GM21576 (cell line): ENCODE measurements around the gene DSCAML1.

Experiments
- ATAC-seq: cut with Tn5 transposase; IDR thresholded peaks from one replicate; pipeline ENCODE4 v1.9.1; 2021; ENCODE audit warnings: mild to moderate bottlenecking, moderate library complexity; ENCODE audit not compliant: unreplicated experiment

DSCAML1 gene

DNA sequence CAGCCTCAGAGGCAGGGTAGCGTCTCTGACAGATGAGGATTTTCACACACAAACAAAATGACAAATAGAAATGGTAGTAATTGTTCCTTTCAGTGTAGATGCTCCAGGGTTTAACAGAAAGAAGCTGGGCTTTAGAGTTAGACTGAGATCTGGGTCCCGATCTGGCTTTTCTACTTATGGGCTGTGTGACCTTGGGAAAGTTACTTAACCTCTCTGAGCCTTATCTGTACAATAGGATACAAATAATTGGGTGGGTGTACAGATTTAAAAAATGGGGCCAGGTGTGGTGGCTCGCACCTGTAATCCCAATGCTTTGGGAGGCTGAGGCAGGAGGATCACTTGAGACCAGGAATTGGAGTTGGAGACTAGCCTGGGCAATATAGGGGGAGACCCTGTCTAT is 264.4 kb downstream of the DSCAML1 start:
- ATAC-seq, result no peak

DNA sequence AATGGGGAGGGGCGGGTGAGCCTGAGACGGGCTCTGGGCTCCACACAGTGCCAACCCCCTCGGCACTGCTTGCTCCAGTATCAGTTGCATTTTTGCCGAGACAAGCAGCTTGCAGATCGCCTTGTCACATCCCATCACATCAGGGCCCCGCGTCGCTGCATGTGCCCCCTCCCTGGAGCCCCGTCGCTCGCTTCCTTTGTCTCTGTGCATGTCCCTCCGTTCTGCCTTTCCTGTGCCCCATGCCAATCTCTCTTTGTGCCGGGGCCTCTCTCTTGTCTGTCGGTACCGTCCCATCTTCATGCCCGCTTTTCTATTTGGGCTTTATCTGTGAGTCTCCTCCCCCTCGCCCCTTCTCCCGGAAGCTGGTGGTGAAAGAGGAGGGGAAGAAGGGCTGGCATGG is 267.2 kb downstream of the DSCAML1 start:
- ATAC-seq, result no peak

DNA sequence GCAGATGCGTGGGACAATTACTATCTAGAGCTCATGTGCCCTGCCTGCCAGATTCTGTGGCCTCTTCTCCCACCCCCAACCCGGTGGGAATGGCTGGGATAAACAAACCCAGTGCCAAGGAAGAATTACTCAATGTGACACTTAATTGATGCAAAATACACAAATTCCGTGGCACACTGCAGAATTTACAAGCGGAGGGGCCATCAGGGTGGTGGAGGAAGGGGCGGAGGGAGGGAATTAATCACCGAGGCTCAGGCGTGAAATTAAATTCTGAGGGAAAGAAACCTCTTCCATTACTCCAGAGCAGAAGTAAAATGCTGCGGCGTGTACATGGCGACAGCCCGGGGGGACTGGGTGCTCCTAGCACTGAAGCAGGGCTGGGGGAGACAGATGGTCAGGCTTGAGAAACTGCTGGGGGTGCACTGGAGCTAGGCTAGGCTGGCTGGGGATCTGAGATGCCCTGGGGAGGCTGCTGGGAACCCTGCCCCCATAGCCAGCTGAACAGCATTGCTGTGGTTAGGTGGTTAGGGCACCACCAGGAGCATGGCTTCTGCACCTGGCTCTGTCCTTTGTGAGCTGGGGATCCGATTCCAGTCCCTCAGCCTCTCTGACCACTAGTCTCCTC is 268.8 kb downstream of the DSCAML1 start:
- ATAC-seq, result no peak

DNA sequence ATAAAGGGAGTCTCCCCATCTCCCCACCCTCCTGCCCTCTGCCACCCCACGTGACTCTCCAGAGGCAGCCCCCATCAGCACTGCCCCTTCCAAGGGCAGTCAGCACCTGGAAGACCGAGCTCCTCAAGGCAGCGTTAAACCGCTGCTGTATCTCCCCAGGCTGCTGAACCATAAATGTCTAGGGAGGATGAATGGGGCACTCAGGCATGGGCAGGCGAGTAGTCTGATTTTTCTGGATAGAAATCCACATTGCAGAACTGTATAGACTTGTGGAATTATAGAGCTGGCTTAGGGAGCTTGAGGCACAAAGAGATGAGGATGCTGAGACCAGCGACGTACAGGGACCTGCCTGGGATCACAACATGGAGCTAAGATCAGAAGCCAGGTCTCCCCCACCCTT is 269.7 kb downstream of the DSCAML1 start:
- no peak for ATAC-seq

DNA sequence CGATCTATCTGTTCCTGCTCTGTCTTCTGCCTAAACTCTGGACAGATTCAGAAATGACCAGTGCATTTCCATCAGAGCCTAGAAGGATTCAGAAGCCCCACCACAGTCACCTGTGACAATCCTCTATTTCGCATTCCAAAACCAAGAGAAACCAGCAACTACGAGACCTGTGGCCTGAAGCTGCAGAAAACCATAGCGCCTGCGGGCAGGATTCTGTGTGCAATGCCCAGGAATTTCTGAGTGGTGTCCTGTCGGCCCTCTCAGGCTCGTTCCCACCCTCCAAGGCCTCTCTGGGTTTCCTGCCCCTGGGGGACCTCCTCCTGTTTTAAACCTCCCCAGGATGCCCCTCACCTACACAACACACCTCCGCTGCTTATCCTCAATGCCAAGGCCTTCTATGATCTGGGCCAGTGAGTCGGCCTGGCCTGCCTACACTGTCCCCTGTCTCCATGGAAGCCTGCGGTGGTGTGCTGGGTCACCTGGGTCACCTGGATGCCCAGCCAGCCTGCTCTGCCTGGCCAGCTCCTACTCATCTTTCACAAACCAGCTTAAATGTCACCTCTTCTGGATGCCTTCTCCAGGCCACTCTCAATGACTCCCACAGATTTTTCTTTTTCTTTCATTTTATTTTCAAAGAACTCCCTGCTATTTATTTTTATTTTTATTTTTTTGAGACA is 271.0 kb downstream of the DSCAML1 start:
- ATAC-seq, result no peak

DNA sequence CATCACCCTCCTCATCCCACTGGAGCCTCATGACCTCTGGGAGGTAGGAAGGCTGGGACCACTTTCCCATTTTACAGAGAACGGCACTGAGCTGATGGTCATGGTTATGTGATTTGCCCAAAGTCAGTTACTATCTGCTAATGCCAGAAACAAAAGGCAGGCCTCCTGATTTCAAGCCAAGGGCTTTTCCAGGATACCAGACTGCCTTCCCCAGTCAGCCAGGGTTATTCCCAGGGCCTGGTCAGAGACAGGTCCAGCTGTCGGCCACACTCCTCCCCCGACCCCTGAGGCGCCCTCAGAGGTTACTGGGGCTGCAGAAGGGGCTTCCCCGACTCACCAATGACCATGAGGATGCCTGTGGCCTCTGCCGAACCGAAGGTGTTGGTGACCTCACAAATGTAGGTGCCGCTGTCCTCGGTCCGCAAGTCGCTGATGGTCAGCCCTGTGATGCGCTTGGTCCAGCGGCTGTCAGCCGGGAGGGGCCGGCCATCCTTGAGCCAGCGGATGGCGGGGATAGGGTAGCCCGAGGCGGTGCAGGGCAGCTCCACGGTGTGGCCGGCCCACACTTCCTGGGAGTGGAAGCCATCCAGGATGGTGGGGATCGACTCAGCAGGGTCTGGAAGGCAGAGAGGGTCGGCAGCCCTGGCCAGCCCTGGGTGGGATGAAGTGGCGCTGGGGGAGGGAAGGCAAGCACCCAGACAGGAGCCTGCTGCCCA is 272.4 kb downstream of the DSCAML1 start:
- ATAC-seq, result no peak

DNA sequence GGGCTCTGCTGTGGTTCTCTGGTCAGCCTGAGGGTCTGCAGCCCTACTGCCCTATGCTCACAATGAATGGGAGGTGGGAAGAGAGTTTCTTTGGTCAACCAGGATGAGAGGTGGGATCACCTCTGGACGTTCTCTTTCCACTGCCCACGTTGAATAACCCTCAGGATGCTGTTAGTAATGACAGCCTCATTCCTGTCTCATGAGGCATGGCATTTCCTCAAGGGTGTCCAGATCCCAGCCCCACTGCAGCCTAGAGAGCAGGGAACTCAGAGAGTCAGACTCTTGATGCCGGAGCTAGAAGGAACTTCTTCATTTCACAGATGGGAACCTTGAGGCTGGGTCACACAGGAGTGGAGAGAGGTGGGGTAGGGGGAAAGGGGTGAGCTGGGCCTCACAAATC is 273.3 kb downstream of the DSCAML1 start:
- ATAC-seq, result no peak

DNA sequence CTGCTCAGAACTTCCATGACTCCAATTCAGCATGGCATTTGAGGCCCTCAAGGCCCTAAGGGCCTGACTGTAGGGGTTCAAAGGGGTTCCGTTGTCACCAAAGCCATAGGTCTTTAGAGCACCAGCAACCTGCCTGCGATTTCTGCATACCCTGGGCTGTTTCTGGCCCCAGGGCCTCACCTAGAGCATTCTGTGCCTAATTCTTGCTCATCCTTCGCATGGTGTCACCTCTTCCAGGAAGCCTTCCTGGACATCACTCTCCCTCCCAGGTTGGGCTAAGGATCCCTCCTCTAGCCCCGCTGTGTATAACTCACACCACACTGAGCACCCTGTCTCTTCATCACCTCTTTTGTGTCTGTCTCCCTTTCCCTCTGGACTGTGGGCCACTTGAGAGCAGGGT is 275.0 kb downstream of the DSCAML1 start:
- ATAC-seq, result no peak

DNA sequence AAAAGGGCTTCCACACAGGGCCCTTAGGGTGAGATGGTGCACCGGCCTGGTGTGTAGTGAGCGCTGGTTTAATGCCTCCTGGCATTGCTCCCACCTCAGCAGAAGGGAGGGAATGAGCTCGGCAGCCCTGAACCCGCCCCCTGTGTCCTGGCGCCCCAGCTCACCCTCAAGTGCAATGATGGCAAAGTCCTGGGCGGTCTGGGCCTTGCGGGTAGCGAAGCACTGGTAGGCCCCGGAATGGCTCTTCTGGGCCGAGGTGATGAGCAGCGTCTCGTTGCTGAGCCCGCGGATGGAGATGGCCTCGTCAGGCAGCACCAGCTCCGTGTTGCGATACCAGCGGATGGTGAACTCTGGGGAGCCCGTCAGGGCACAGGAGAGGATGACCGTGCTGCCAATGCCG is 276.1 kb downstream of the DSCAML1 start:
- ATAC-seq, result no peak

DNA sequence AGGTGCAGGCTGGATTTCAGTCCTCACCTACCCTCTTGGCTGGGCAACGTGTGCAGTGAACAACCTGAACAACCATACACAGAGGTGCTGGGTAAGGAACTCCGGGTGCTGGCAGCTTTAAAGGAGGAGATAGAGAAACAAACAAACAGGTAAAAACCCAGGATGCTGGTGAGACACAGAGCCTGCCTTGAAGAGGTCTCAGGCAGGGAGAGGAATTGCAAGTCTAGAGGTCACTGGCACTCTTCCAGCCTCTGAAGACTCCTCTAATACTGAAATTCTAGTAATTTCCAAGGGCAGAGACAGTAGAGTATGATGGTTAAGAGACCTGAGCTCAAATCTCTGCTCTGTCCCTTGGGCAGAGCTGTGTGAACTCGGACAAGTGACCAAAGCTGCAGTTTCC is 276.8 kb downstream of the DSCAML1 start:
- ATAC-seq, result no peak

DNA sequence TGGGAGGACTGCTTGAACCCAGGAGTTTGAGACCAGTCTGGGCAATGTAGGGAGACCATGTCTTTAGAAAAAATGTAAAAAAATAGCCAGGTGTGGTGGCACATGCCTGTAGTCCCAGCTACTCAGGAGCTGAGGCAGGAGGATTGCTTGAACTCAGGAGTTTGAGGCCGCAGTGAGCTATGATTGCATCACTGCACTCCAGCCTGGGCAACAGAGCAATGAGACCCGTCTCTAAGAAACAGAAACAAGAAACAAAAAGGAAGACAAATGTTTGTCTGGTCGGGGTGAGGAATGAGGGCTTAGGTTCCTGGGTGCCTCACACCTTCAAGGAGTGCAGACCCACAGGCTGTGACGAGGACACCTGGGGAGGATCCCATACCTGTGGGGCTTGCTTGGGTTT is 277.4 kb downstream of the DSCAML1 start:
- no peak for ATAC-seq

DNA sequence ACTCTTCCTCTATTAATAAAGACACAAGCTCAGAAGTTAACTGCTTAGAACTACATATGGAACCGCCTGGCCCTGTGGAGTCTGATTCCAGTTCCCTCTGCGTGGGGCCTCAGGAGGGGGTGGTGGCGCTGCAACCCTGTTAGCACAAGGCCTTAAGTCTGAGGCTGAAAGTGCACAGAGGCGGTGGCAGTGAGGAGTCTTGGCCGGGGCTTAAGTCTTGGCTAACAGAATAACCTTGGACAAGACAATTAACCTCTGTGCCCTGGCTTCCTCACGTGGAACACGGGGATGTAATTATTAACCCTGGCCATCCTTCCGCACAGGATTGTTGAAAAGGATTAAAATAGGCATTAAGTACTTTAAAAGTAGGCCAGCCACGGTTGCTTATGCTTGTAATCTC is 277.8 kb downstream of the DSCAML1 start:
- ATAC-seq, result no peak

DNA sequence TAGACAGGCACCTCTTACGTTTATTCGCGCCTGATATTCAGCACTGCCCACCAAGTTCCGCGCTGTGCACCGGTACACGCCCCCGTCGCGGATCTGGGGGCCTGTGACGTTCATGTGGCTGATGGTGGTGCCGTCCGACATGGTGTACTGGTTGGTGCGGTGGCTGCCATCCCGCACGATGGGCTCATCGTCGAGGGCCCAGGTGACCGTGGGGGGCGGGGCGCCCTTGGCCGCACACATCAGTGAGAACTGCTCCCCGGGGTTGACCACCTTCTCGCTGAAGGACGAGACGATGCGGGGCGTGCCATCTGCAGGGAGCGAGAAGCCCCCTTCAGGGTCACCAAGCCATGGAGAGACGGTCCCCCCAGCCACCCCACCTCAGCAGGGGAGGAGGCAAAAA is 278.6 kb downstream of the DSCAML1 start:
- ATAC-seq, result no peak

DNA sequence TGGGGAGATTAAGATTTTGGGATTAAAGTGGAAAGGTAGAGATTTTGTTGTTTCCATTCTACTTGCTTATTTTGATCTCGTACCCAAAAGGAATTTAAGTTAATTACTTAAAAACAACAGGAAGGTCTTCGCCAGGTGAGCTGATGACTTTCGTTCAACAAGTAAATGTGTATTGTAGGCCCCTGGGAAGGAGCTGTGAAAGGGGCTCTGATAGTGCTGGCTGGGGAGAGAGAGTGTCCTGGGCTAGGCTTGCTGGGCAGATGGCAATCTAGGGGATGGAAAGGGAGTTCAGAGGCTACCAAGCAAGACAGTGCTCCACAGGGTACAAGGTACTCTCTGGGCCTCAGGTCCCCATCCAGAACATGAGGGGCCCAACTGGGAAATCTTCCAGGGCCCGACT is 279.9 kb downstream of the DSCAML1 start:
- ATAC-seq, result no peak

DNA sequence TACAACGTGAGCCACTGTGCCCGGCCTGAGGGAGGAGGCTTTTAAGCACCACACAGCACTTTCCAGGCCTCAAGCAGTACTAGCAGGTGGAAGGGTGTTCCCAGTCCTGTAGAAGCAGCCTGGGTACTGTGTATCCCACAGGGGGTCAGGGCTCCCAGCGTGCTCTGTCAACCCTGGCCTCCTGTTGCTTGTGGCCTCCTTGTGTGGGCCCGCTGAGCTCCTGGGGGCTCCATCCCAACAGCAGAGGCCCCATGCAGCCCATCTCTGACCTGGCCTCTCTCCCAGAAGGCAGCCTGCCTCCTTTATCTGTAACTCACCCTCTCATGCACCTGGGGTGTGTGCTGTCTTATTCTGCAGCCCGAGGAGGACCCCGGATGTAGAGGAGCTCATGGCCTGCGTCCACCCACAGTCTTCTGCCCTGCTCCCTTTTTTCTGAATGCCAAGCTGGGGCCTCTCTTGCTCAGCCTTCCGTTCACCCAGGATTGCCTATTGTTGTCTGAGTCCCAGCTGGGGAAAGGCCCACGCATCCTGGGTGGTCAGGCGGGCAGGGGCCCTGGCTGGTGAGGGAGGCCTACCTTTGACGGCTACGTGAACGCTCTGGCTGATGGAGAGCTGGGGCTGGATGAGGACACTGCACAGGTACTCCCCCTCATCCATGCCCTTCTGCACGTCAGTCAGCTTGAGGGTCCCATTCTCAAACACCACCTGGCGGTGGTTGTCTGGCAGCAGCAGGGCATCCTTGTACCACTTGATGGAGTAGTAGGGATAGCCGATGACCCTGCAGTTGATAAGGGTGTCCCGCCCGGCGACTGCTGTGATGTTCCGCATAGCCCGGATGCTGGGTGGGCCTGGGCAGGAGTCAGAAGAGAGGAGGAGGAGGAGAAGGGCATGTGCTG is 280.9 kb downstream of the DSCAML1 start:
- no peak for ATAC-seq

DNA sequence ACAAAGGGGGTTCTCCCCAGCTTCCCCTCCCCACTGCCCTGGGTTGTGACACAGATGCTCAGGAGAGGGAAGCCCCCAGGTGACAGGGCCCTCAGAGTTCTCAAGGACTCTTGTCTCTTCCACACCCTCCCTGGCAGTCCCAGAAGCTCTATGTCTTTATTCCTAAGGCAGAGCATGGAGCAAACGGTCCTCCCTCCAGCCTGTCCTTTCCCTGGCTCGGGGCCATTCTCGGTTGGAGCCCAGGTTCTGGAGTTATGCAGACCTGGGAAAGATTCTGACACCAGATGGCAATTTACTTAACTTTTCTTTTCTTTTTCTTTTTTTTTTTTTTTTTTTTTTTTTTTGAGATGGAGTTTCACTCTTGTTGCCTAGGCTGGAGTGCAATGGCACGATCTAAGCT is 282.8 kb downstream of the DSCAML1 start:
- ATAC-seq, result no peak

DNA sequence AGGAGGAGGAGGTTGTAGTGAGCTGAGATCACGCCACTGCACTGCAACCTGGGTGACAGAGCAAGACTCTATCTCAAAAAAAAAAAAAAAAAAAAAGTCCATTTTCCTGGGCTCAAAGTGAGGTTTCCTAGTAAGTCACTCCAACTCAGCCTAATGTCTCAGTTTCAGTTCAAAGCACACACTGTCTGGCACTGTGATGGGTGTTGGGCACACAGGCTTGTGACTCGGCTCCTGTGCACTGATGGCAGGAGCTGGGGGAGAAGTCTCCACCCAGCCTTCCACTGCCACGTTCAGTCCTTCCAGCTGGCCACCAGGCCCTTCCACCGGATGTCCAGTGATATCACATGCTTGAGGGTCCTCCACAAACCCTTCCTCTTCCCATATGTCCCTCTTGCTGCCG is 283.4 kb downstream of the DSCAML1 start:
- ATAC-seq, result no peak

DNA sequence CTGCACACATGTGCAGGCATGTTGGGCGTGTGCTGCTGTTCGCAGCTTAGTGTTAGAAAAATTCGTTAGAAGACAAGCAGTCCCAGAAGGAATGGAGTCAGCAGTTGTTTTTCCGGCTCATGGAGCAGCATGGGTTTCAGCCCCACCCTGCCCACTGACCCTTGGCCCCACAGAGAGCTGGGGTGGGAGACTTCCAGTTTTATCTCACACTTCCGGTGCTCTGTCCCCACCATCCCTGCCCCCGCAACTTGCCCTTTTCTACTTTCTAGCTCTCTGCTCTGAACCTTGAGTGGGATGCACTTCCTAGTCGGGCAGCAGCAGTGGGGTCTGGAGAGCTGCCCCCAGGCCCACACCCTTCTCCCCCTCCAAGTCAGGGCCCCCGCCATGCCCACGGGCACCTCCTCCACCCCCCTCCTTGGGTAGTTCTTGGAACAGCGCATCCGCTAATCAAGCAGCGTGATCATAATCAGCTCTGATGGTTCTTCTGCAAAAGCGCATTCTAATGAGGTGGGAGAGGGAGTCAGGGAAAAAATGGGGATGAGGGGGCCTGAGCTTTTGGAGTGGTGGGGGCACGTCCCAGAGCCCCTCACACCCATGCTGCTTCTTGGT is 285.0 kb downstream of the DSCAML1 start:
- no peak for ATAC-seq

DNA sequence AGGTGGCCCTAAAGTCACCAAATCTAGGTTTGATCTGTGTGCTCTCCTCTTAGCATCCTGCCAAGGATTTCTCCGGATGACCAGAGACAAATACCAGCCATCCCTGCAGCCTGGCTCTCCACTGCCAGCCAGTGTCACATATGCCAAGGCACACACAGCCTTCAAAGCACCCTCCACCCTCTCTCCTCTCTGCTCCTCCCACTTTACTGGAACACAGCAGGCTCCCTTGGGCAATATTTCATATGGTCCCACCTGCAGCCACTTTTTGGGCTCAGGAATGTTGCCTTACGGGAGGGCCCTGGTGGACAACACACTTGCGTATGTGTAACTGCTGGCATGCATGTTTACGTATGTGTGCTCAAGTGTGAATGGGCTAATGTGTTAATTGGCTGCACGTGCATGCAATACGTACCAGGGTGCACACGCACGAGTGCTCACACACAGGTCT is 285.5 kb downstream of the DSCAML1 start:
- no peak for ATAC-seq

DNA sequence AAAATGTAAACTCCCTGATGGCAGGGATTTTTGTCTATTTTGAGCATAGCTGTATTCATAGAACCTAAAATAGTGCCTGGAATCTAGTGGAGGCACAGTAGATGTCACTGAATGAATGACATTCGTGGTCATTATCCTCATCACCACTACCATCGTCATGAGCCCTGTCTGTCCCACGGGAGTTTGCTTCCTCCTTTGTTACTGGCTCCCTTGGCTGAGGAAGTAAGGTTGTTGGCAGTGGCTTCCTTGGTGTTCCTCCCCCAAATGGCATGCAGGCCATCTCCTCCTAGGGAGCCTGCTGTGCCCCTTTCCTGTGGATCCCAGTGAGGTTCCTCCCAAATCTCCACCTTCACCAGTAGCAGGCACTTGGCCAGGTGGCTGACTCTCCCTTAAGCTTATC is 286.4 kb downstream of the DSCAML1 start:
- no peak for ATAC-seq

DNA sequence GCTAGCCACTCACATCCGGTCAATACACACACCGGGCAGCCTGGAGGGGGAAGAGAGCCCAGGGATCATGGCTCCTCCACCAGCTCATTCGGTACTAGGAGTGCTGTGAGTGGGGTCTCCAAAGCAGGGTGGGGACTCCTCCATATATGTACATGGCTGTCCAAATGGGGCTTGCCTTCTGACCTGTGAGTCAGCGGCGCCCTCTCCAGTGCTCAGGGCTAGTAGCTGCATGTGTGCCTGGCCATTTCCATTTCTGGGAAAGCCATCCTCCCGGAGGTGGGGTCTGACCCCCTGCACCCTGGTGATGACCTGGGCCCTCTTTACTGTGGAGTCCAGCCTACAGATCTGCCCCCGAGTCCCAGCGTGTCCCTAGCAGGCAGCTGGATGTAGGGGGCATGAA is 287.5 kb downstream of the DSCAML1 start:
- no peak for ATAC-seq
